ENCODE data around the gene NTHL1.

- TF ChIP-seq SRF (IDR thresholded peaks at IDR 0.05; ENCODE audit: low read depth in 2 of 2, low read length in 2 of 2): no peak
- no peak for TF ChIP-seq USF1 (IDR thresholded peaks at IDR 0.05; ENCODE audit: borderline replicate concordance, extremely low read length, insufficient read depth, low read depth, low read length)
- no peak for TF ChIP-seq ESRRA (IDR thresholded peaks at IDR 0.05; ENCODE audit: low read length)
- no peak for TF ChIP-seq CTCF (IDR thresholded peaks at IDR 0.05 in 2 of 3, conservative IDR thresholded peaks at IDR 0.05 in 1 of 3; ENCODE audit: control insufficient read depth in 2 of 3, extremely low read depth in 1 of 3, insufficient read depth in 1 of 3, low read depth in 3 of 3, low read length in 3 of 3)
- TF ChIP-seq ATF7 (IDR thresholded peaks at IDR 0.05; ENCODE audit: low read depth): no peak
- no peak for TF ChIP-seq TARDBP (IDR thresholded peaks at IDR 0.05; ENCODE audit: borderline replicate concordance)
- TF ChIP-seq IRF3 (IDR thresholded peaks at IDR 0.05): no peak
- TF ChIP-seq SIN3A (IDR thresholded peaks at IDR 0.05; ENCODE audit: low read depth, low read length): no peak
- TF ChIP-seq NFYA (IDR thresholded peaks at IDR 0.05; ENCODE audit: borderline replicate concordance, low read depth, low read length): no peak
- no peak for TF ChIP-seq SP1 (IDR thresholded peaks at IDR 0.05; ENCODE audit: low read depth, low read length)
- no peak for TF ChIP-seq CUX1 (IDR thresholded peaks at IDR 0.05; ENCODE audit: insufficient replicate concordance, low read depth, low read length)
- TF ChIP-seq NKRF (conservative IDR thresholded peaks at IDR 0.05): no peak
- TF ChIP-seq POU2F2 (IDR thresholded peaks at IDR 0.05; ENCODE audit: borderline replicate concordance, low read depth, low read length): no peak
- TF ChIP-seq POLR2AphosphoS5 (IDR thresholded peaks at IDR 0.05; ENCODE audit: low read length): no peak
Observed at GRCh38 chr16:2037647-2038381, 9.8 kb downstream of the NTHL1 start.
